ENCODE data around the gene SEZ6L2. TPM values are rescaled to one million over a fixed set of nuclear protein-coding genes. Genes with fewer than 3 reads are reported as not detected.
A peak's percentile ranks its signal among the peaks of the same experiment; 100 is the strongest.

SEZ6L2 gene
- total RNA-seq (2016; rRNA removed; fragmentation: Illumina TruSeq; extraction: Trizol) (6.6 and 14.9 TPM in 2 replicates), polyA plus RNA-seq (2011; rRNA removed) (16.9 and 30.7 TPM in 2 replicates), polyA minus RNA-seq (2011; rRNA and poly(A)+ RNA removed; ENCODE audit: low replicate concordance) (3.1 and 15.3 TPM in 2 replicates), Bru-seq, nascent RNA (percentile 49 among the genes with signal in this experiment), BruChase-seq, experiment 1, labeled RNA remaining after a 6-hour chase (percentile 59 among the genes with signal in this experiment), BruChase-seq, experiment 2, labeled RNA remaining after a 2-hour chase (percentile 50 among the genes with signal in this experiment)
- 3.7 and 4.1 TPM in 2 replicates for total RNA-seq (2016; cell fraction: cytosol; rRNA removed; fragmentation: Illumina TruSeq; extraction: Trizol; ENCODE audit: low read depth)
- 6.3 and 16.9 TPM in 2 replicates for total RNA-seq (2016; cell fraction: insoluble cytoplasmic fraction; rRNA removed; fragmentation: Illumina TruSeq; extraction: Trizol)
- total RNA-seq (2016; cell fraction: membrane; rRNA removed; fragmentation: Illumina TruSeq; extraction: Trizol): 4.3 and 4.9 TPM in 2 replicates
- total RNA-seq (2016; cell fraction: nucleus; rRNA removed; fragmentation: Illumina TruSeq; extraction: Trizol): 21.8 and 29.5 TPM in 2 replicates
- polyA plus RNA-seq (2011; cell fraction: cytosol; rRNA removed): 12.5 and 15.5 TPM in 2 replicates
- polyA plus RNA-seq (2011; cell fraction: nucleus; rRNA removed): 35.5 and 38.0 TPM in 2 replicates
- polyA plus RNA-seq (2012): 37.5 and 51.6 TPM in 2 replicates
- polyA plus RNA-seq (2016; cell fraction: cytosol; fragmentation: Illumina TruSeq; extraction: Trizol; ENCODE audit: low read depth): 3.0 TPM in 2 replicates
- 11.5 and 16.2 TPM in 2 replicates for polyA plus RNA-seq (2016; cell fraction: insoluble cytoplasmic fraction; fragmentation: Illumina TruSeq; extraction: Trizol; ENCODE audit: low read depth)
- polyA plus RNA-seq (2016; cell fraction: membrane; fragmentation: Illumina TruSeq; extraction: Trizol; ENCODE audit: low read depth): 4.0 and 4.3 TPM in 2 replicates
- 54.8 and 59.9 TPM in 2 replicates for polyA plus RNA-seq (2016; cell fraction: nucleus; fragmentation: Illumina TruSeq; extraction: Trizol; ENCODE audit: insufficient read depth, low read depth)
- 14.8 and 23.0 TPM in 2 replicates for polyA minus RNA-seq (2011; cell fraction: cytosol; rRNA and poly(A)+ RNA removed)
- 5.0 and 6.7 TPM in 2 replicates for polyA minus RNA-seq (2011; cell fraction: nucleus; rRNA and poly(A)+ RNA removed)
- long read RNA-seq, experiment 1, partial matches to known transcripts: 18 of 28 reads
- long read RNA-seq, experiment 1, other reads (novel, unspliced or antisense): 10 of 28 reads
- long read RNA-seq, experiment 2, transcript SEZ6L2-202 (16 exons, 3,015 nt): minor isoform, 12 of 254 reads
- long read RNA-seq, experiment 2, transcript SEZ6L2-209 (18 exons, 3,555 nt): minor isoform, 39 of 254 reads
- long read RNA-seq, experiment 2, transcript SEZ6L2-201 (17 exons, 3,801 nt): major isoform, 40 of 254 reads
- long read RNA-seq, experiment 2, partial matches to known transcripts: 79 of 254 reads
- long read RNA-seq, experiment 2, other reads (novel, unspliced or antisense): 83 of 254 reads

DNA sequence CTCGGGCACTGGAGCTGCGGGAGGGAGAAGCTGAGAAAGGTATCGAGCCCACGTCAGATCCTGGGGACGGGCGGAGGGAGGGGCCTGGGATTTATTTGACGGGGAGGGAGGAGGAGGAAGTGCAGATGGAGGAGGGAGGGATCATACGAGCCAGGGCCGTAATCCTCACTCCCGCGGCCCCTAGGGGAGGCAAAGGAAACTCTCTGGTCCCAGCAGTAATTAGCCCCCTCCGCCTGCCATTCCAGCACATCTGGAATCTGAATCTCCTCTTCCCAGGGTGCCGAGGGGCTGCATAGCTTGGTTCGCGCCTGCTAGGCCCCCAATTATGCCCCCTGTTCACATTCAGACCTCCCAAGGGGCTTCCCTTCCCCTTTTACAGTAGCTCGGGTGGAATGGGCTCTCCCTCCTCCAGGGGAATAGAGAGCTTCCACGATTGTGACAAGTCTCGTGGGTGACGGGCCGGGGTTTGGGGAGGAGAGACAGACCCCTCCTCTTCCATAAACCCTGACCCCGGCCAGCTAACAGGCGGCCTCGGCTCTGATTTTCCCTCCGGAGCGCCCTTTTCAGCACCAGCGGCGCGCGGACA lies at the start of gene SEZ6L2:
TSS of gene SEZ6L2 (minus strand) at position 35 of the 586 bp plus-strand sequence. CDS start 531 bp downstream, outside the sequence.
- ATAC-seq (peak; percentile 76), DNase-seq (ENCODE audit: low spot score) (peak; percentile 94), FAIRE-seq (peak; percentile 89)
- H3K27me3 ChIP-seq (ENCODE audit: control insufficient read depth in 1 of 2, insufficient read depth in 2 of 2, low read length in 2 of 2): no peaks in the 10 kb centered on the region; a peak in 1 of 5 replicates
- peaks cover 5% of the 10 kb centered on the region; the same call in 1 of the 2 replicates for H4K20me1 ChIP-seq (ENCODE audit: insufficient read depth, low read length)
- no peak within 1 kb of the TSS for H2AFZ ChIP-seq (ENCODE audit: low read length)
- intact Hi-C loops (cut with micrococcal nuclease; ENCODE audit: unreplicated experiment): loop anchor here (2.0 to 5.0 kb wide), 2 partner anchors 37 to 63 kb away; partner anchors contain the start of genes CDIPT and TMEM219
- H3K36me3 ChIP-seq (replicated peaks in 1 of 2; ENCODE audit: control insufficient read depth in 1 of 2, insufficient read depth in 2 of 2, low read length in 2 of 2): peaks cover 0 to 6% of the 10 kb centered on the region in 2 experiments; a peak in 2 of 5 replicates
- no TSS peak for BruUV-seq (replicated peaks)
- ChIA-PET CTCF (ENCODE audit: low intra/inter-chr PET ratio, low total read pairs) (no interaction called here), POLR2A (interaction anchor here (0.6 to 3.8 kb wide), 37 partner anchors 8 to 220 kb away, joined by 3 to 68 read pairs (median 6); partner anchors contain the start of genes ALDOA, CDIPT, HIRIP3 and KCTD13)
- peak within 1 kb of the TSS; percentile 83 for H3K9ac ChIP-seq (ENCODE audit: insufficient read depth, low read depth, low read length)
- in situ Hi-C loops (cut with HindIII; ENCODE audit: extremely low pct_ligation_motif_present, low pct_unique_long_range_greater_than_20kb): no loop called here
- H3K9me3 ChIP-seq (ENCODE audit: low read length): no peaks in the 10 kb centered on the region
- peak within 1 kb of the TSS; percentile 71 for H3K27ac ChIP-seq (ENCODE audit: extremely low read length, insufficient read depth, low read length)
- peak within 1 kb of the TSS; percentile 84 to 99 (median 86) for H3K4me3 ChIP-seq (replicated peaks in 1 of 3; ENCODE audit: insufficient read depth in 1 of 3, low read depth in 2 of 3, low read length in 3 of 3)
- peaks cover 19% of the 10 kb centered on the region for H3K79me2 ChIP-seq (ENCODE audit: insufficient read depth, low read length)
- H3K4me2 ChIP-seq (ENCODE audit: low read depth, low read length): peak within 1 kb of the TSS; percentile 99
- H3K4me1 ChIP-seq (ENCODE audit: insufficient read depth, low read length): peaks cover 45% of the 10 kb centered on the region
- WGBS (ENCODE audit: low lambda C conversion rate): under 1% methylated on average over 23 of the region's 29 CpGs
- TF ChIP-seq KLF13 (CRISPR knock-in tag; IDR thresholded peaks at IDR 0.05): peak; percentile 85; the same call in 1 of the 2 replicates
- TF ChIP-seq, protein P1, sequence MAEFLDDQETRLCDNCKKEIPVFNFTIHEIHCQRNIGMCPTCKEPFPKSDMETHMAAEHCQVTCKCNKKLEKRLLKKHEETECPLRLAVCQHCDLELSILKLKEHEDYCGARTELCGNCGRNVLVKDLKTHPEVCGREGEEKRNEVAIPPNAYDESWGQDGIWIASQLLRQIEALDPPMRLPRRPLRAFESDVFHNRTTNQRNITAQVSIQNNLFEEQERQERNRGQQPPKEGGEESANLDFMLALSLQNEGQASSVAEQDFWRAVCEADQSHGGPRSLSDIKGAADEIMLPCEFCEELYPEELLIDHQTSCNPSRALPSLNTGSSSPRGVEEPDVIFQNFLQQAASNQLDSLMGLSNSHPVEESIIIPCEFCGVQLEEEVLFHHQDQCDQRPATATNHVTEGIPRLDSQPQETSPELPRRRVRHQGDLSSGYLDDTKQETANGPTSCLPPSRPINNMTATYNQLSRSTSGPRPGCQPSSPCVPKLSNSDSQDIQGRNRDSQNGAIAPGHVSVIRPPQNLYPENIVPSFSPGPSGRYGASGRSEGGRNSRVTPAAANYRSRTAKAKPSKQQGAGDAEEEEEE (CRISPR knock-in tag; IDR thresholded peaks at IDR 0.05; ENCODE audit: borderline replicate concordance): no peak
- no peak; the same call in 1 of the 2 replicates for TF ChIP-seq ISX (CRISPR knock-in tag; conservative IDR thresholded peaks at IDR 0.05)
- TF ChIP-seq, protein P2, sequence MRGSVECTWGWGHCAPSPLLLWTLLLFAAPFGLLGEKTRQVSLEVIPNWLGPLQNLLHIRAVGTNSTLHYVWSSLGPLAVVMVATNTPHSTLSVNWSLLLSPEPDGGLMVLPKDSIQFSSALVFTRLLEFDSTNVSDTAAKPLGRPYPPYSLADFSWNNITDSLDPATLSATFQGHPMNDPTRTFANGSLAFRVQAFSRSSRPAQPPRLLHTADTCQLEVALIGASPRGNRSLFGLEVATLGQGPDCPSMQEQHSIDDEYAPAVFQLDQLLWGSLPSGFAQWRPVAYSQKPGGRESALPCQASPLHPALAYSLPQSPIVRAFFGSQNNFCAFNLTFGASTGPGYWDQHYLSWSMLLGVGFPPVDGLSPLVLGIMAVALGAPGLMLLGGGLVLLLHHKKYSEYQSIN (CRISPR knock-in tag; IDR thresholded peaks at IDR 0.05; ENCODE audit: borderline replicate concordance): no peak
- TF ChIP-seq ZNF264 (CRISPR knock-in tag; IDR thresholded peaks at IDR 0.05): peak; percentile 75
- TF ChIP-seq, protein P3, sequence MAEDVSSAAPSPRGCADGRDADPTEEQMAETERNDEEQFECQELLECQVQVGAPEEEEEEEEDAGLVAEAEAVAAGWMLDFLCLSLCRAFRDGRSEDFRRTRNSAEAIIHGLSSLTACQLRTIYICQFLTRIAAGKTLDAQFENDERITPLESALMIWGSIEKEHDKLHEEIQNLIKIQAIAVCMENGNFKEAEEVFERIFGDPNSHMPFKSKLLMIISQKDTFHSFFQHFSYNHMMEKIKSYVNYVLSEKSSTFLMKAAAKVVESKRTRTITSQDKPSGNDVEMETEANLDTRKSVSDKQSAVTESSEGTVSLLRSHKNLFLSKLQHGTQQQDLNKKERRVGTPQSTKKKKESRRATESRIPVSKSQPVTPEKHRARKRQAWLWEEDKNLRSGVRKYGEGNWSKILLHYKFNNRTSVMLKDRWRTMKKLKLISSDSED (CRISPR knock-in tag; IDR thresholded peaks at IDR 0.05): 0 out of 2 replicates have a peak, but pooled peaks have one; percentile 64
- TF ChIP-seq SOX6 (IDR thresholded peaks at IDR 0.05): no peak
- TF ChIP-seq SOX6 (CRISPR knock-in tag; IDR thresholded peaks at IDR 0.05): no peak; the same call in 1 of the 2 replicates
- TF ChIP-seq SUZ12 (IDR thresholded peaks at IDR 0.05; ENCODE audit: low read depth, low read length): no peak
- no peak for TF ChIP-seq SP2 (CRISPR knock-in tag; IDR thresholded peaks at IDR 0.05)
- no peak for TF ChIP-seq NBN (conservative IDR thresholded peaks at IDR 0.05)
- TF ChIP-seq ZNF33B (CRISPR knock-in tag; IDR thresholded peaks at IDR 0.05): no peak
- no peak for TF ChIP-seq CENPX (CRISPR knock-in tag; IDR thresholded peaks at IDR 0.05)

Data from HepG2 (cell line).